HG02759 (cell line): Measurements from ENCODE around the gene EGFL8.
A peak's percentile ranks its signal among the peaks of the same experiment; 100 is the strongest.
"Not testable (repeated sequence)": the region's sequence is repeated elsewhere in the genome, so short reads cannot be mapped to it uniquely, and the experiment has no call there.

ENCODE experiments used
- ATAC-seq: cut with Tn5 transposase; IDR thresholded peaks from one replicate; pipeline ENCODE4 v1.9.1; 2021; ENCODE audit warnings: mild to moderate bottlenecking, moderate library complexity; ENCODE audit not compliant: unreplicated experiment

The EGFL8 gene

GRCh38 chr6:32164295-32164694, at the start of gene EGFL8:
Gene EGFL8 (plus strand): TSS chr6:32164595. CDS start chr6:32166166, 1,571 bp downstream.
- ATAC-seq: no peak

DNA sequence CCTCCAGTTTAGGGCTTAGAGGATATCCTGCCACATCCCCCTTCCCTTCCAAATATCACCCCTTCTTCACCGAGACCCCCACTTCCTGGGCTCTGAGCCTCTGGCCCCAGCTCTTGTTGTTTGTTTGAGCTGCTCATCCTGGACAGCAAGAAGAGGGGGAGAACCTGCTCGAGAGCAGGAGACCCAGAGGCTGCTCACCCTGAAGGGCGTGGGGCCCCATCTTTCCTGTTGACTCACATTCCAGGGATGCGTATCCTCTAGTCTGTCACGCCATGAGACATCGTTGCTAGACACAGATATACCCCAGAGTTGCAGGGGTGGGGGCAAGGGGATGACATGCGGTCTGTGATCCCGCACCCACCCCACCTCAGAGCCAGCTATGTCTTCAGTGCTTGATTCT, 49.6 kb upstream of the EGFL8 start:
- ATAC-seq: no peak

GRCh38 chr6:32115623-32116022, 48.8 kb upstream of the EGFL8 start:
- no peak for ATAC-seq

DNA sequence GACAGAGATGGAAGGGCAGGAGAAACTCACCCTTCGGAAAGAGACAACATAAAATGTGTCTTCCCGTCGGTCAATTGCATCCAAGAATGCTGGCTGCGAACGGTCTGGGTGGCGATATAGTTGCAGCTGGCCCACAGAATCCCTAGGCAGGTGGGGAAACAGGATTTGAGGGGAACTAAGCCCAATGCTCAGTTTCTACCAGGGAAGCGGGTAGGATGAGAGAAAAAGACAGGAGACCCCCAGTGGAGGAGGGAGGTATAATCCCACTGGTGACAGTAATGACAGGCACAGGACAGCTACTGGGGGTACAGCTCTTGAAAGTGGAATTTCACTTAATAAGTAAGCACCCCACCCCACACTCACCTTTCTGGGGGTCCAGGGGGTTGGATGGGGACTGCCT, 47.7 kb upstream of the EGFL8 start:
- no peak for ATAC-seq

DNA sequence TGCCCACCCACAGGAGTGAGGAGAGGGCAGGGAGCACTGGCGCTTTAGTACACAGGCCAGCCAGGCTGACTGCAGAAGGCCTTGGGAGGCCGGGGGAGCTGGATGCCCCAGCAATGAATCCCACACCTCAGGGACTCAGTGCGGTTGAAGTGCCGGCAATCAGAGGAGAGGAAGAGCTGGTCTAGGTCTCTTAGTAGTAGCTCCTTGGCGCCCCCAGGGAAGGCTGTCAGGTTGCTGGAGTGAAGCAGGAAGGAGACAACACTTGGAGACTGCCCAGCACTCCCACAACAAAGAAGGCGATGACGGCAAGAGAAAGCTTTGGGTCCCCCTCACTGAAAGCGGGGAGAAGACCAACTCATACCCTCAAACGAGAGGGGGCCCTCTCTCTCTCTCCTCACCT, 46.9 kb upstream of the EGFL8 start:
- ATAC-seq: no peak

DNA sequence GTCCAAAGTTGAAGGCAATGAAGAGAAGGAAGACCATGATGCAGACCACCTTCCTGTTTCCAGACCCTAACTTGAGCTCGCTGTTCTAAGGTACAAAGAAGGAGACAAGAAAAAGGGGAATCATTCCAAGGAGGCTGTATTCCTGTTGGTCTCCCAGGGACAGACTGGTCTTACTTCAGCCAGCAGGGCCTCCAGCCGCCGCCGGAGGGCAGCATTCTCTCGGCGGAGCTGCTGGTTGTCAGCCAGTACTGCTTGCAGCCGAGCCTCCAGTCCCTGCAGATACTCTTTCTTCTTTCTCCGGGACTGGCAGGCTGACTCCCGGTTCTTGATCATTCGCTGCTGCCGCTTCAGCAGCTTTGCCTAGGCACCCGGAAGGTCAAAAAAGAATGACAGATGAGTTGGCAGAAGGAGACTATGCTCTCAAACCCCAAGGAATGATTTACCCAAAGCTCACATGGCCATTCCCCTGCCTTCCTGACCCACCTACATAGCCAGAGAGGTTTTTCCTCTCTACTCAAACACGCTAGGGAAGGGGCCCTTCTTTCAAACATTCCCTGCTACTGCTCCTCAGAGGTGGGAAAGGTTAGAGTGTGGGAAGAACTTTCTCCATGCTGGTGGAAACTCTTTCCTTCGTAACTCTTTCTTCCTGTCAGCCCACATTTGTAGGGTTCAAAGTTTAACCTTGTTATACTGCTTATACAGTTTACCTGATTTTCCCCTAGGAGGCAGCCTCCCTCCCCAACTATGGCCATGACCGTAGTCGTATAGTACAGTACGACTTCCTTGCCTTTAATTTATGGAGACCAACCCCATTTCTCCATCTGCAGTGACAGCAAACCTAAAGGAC, 45.4 kb upstream of the EGFL8 start:
- no peak for ATAC-seq

- ATAC-seq: no peak
These were observed 43.8 kb upstream of the EGFL8 start for GRCh38 chr6:32120573-32121059.

DNA sequence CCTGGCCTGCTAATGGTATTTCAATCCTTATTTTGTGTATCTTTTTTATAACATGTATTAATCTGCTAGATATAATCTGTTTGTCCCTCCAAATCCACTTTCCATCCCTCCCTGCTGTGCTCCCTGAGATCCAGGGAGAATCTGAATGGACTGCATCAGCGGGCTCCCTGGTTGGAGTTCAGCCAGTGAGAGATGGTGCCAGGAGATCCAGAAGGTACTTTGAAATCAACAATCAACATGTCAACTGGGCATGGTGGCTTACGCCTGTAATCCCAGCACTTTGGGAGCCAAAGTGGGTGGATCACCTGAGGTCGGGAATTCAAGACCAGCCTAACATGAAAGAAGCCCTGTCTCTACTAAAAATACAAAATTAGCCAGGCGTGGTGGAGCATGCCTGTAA, 40.7 kb upstream of the EGFL8 start:
- ATAC-seq: no peak

- ATAC-seq: no peak
These were observed 37.5 kb upstream of the EGFL8 start for GRCh38 chr6:32126880-32127279.

DNA sequence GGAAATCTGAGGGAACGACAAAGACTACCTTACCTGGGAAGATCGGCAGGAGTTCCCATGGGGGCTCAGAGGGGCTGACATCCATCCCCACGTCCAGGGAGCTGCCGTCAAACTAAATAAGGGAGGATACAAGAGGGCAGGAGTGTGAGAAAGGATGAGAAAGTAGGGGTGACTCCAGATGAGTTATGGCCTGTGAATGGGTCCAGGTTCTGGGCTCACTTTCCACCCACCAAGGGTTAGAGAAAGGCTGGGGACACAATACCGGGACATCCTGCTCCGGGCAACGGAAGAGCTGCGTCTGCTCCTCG, 37.0 kb upstream of the EGFL8 start:
- no peak for ATAC-seq

GRCh38 chr6:32127717-32128592, 36.4 kb upstream of the EGFL8 start, which contains the start of gene ATF6B:
Gene ATF6B (minus strand): TSS chr6:32128246. CDS start chr6:32128207, 39 bp downstream.
- peak; percentile 83 for ATAC-seq

- ATAC-seq: no peak
These were observed 35.6 kb upstream of the EGFL8 start for GRCh38 chr6:32128751-32129296.

DNA sequence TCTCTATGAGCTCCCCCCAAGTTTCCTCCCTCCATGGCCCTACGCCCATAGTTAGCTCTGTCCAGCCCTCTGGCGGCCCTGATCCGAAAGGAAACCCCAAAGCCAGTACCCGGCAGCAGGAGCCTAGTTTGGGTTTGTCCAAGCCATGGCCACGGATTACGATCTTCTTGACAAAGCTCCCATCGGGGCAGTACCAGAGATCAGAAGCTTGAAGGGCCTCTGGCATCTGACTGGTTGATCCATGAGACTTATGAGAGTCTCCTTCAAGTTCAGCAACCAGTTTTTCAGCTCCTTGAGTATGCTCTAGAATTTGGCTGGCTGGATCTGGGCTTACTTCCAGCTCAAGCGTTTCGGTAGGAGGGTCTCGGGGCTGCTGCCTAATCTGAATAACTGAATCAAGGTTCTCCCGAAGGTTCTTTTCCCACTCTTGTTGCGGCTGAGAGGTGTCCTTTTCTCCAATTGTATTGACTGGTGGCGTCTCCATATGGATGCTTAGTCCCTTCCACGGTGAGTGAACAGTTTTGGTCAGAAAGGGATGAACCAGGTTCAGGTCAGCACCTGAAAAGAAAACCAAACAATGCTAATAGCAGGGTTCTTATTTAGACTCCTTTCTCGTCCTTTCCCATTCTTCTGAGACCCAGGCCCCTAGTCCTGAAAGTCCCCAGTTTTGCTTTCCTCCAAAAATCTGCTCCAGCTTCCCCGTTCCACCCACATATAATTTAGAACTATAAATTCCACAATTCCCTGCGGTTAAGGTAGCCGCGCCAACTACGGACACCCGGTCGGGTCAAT, 34.9 kb upstream of the EGFL8 start:
- ATAC-seq: no peak

DNA sequence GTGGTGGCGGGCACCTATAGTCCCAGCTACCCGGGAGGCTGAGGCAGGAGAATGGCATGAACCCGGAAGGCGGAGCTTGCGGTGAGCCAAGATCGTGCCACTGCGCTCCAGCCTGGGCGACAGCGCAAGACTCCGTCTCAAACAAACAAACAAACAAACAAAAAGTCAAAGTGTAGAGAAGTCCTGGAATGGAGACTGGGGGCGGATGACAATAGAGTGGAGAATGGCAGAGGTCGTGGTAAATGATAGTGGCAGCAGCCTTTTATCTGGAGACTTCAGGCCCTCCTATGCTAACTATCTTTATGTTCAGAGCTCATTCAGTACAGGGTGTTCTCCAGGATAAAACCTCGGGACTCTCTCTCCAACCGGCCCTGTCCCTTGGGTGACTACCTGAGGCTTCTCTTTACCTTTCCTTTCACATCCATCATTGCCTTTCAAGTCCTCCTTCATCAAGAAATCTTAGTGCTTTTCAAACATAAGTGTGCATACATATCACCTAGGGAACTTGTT, 32.9 kb upstream of the EGFL8 start:
- ATAC-seq: no peak

- no peak for ATAC-seq
These were observed 32.3 kb upstream of the EGFL8 start for GRCh38 chr6:32132110-32132509.

GRCh38 chr6:32133786-32134185, 30.6 kb upstream of the EGFL8 start:
- ATAC-seq: no peak

- no peak for ATAC-seq
These were observed 26.9 kb upstream of the EGFL8 start for GRCh38 chr6:32137454-32137853.

DNA sequence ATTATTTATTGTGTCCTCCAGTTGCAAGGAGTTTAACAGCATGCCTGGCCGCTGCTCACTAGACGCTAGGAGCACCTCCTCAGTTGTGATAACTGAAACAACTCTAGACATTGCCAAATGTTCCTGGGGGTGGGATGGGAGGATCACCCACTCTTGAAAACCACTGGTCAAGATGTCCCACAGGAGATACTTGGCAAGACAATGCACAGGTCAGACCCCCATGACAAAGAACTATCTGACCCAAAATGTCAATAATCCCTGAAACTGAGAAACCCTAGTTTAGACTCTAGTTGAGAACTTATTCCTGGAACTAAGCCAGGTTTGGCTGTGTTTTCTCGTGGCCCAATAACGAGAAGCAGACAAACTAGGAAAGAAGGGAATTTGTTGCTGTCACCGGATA, 24.8 kb upstream of the EGFL8 start:
- ATAC-seq: no peak

- ATAC-seq: no peak
These were observed 23.9 kb upstream of the EGFL8 start for GRCh38 chr6:32140420-32141046.

DNA sequence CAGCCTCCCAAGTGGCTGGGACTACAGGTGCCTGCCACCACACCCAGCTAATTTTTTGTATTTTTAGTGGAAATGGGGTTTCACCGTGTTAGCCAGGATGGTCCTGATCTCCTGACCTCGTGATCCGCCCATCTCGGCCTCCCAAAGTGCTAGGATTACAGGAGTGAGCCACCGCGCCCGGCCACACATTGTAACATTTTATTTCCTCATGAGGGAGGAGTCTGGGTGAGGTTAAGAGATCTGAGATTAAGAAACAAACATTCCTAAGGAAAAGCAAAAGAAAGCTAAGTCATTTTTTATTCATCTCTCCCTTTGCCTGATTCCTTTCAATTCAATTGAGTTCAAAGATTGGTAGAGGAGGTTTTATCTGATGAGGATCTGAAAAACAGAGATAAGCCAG, 20.2 kb upstream of the EGFL8 start:
- not testable (repeated sequence) for ATAC-seq
